Activated T-cell treated with anti-CD3 and anti-CD28 coated beads, Interleukin-2, amount 50 U/mL, for 1 hour (primary cell): ENCODE results near the gene ZFYVE28.
"Not testable (repeated sequence)": the region's sequence is repeated elsewhere in the genome, so short reads cannot be mapped to it uniquely, and the experiment has no call there.

Experiments
- DNase-seq: peaks from one replicate; pipeline ENCODE4 v3.0.0-alpha.2; 2020

Gene ZFYVE28

GRCh38 chr4:2446656-2447564 is 28.5 kb upstream of the ZFYVE28 start:
- no peak for DNase-seq

GRCh38 chr4:2445571-2445970 is 27.1 kb upstream of the ZFYVE28 start:
- no peak for DNase-seq

GRCh38 chr4:2445130-2445529 is 26.7 kb upstream of the ZFYVE28 start:
- DNase-seq = no peak

- DNase-seq = no peak
Observed at GRCh38 chr4:2443956-2444740, 25.7 kb upstream of the ZFYVE28 start.

- no peak for DNase-seq
Observed at GRCh38 chr4:2443061-2443730, 24.8 kb upstream of the ZFYVE28 start.

GRCh38 chr4:2442175-2442993 is 23.9 kb upstream of the ZFYVE28 start:
- no peak for DNase-seq

GRCh38 chr4:2441393-2442174 is 23.1 kb upstream of the ZFYVE28 start:
- peak; percentile 77 for DNase-seq

GRCh38 chr4:2438822-2439718 is 20.6 kb upstream of the ZFYVE28 start:
- DNase-seq = no peak

- no peak for DNase-seq
Observed at GRCh38 chr4:2437475-2438215, 19.2 kb upstream of the ZFYVE28 start.

GRCh38 chr4:2436761-2437474 is 18.5 kb upstream of the ZFYVE28 start:
- DNase-seq = no peak

- no peak for DNase-seq
Observed at GRCh38 chr4:2436301-2436700, 17.9 kb upstream of the ZFYVE28 start.

GRCh38 chr4:2434420-2434819 is 16.0 kb upstream of the ZFYVE28 start:
- DNase-seq = no peak

GRCh38 chr4:2433609-2434350 is 15.3 kb upstream of the ZFYVE28 start:
- no peak for DNase-seq

- no peak for DNase-seq
Observed at GRCh38 chr4:2432991-2433530, 14.6 kb upstream of the ZFYVE28 start.

GRCh38 chr4:2432004-2432403 is 13.6 kb upstream of the ZFYVE28 start:
- no peak for DNase-seq

GRCh38 chr4:2429945-2430757 is 11.7 kb upstream of the ZFYVE28 start:
- not testable (repeated sequence) for DNase-seq
